Panc1 (cell line): ENCODE results near the gene CLMP. TPM values are rescaled to one million over a fixed set of nuclear protein-coding genes. Genes with fewer than 3 reads are reported as not detected.

Experiments used
- ATAC-seq: fragments of 200-7000 bp; cut with Tn5 transposase; 2 replicates; pipeline ENCODE4 v1.9.1; 2020; ENCODE audit warnings: mild to moderate bottlenecking, moderate library complexity
- BruUV-seq: library from RNA; stranded (reverse); fragments of 400-500 nt; replicated peaks from 2 replicates; lab custom pipeline; 2021; lab: Mats Ljungman, UMichigan
- CTCF ChIA-PET: fragments of 300-600 bp; sonication (Branson Sonifier 250); formaldehyde crosslinking; loops from one replicate; lab custom pipeline; 2022; ENCODE audit warnings: antibody characterized with exemption; lab: Charles Lee
- POLR2A ChIA-PET: fragments of 300-600 bp; sonication (Branson Sonifier 250); formaldehyde crosslinking; loops from one replicate; lab custom pipeline; 2022; ENCODE audit warnings: antibody characterized with exemption; lab: Charles Lee
- DNase-seq: peaks from one replicate; pipeline ENCODE4 v3.0.0-alpha.2; 2010; ENCODE audit warnings: low read depth, low spot score
- H3K27ac ChIP-seq: 2 replicates; pipeline ENCODE4 v1.5.1; 2011; ENCODE audit warnings: mild to moderate bottlenecking, low read length, inconsistent platforms
- H3K27me3 ChIP-seq: fragments of 200-500 bp; sonication (Bioruptor generic); 2 replicates; pipeline ENCODE4 v1.6.0; 2014; ENCODE audit warnings: low read length, inconsistent platforms; ENCODE audit not compliant: control insufficient read depth, insufficient read depth
- H3K36me3 ChIP-seq: fragments of 200-500 bp; sonication (Bioruptor generic); 2 replicates; pipeline ENCODE4 v1.5.1; 2014; ENCODE audit warnings: inconsistent platforms, mild to moderate bottlenecking, low read length, moderate library complexity; ENCODE audit not compliant: control insufficient read depth, insufficient read depth
- H3K4me1 ChIP-seq: 2 replicates; pipeline ENCODE4 v1.5.1; 2011; ENCODE audit warnings: inconsistent platforms, mild to moderate bottlenecking, low read length, moderate library complexity; ENCODE audit not compliant: control insufficient read depth, insufficient read depth
- H3K4me3 ChIP-seq, 2 experiments: 2 replicates each; pipeline ENCODE4 v1.5.1; 2011 to 2012; ENCODE audit warnings: low read depth in 2 of 2, low read length in 2 of 2, mild to moderate bottlenecking in 2 of 2, inconsistent platforms in 1 of 2, moderate library complexity in 1 of 2
- H3K9me3 ChIP-seq: fragments of 200-500 bp; sonication (Bioruptor generic); 2 replicates; pipeline ENCODE4 v1.5.1; 2014; ENCODE audit warnings: low read depth, mild to moderate bottlenecking, inconsistent platforms, low read length, moderate library complexity; ENCODE audit not compliant: control insufficient read depth, insufficient read depth
- CTCF ChIP-seq: fragments of 450-650 bp; IDR thresholded peaks from 2 replicates; pipeline ENCODE4 v1.5.1; 2017; ENCODE audit warnings: mild to moderate bottlenecking
- POLR2AphosphoS5 ChIP-seq: IDR thresholded peaks from 2 replicates; pipeline ENCODE4 v1.6.1; 2012; ENCODE audit warnings: mild to moderate bottlenecking, low read depth, low read length, moderate library complexity
- SIN3A ChIP-seq: IDR thresholded peaks from 2 replicates; pipeline ENCODE4 v1.6.1; 2012; ENCODE audit warnings: low read depth, mild to moderate bottlenecking, low read length, moderate library complexity, borderline replicate concordance; ENCODE audit not compliant: insufficient read depth
- TCF7L2 ChIP-seq: IDR thresholded peaks from 2 replicates; pipeline ENCODE4 v1.6.1; 2011; ENCODE audit warnings: mild to moderate bottlenecking, low read depth, low read length, inconsistent platforms
- in situ Hi-C: cut with HindIII; loops from 2 replicates; pipeline ENCODE4 v1.10.0; 2016; ENCODE audit warnings: low sequenced_read_pairs, low pct_unique_long_range_greater_than_20kb
- intact Hi-C: fragments of 100-400 bp; cut with micrococcal nuclease; formaldehyde crosslinking; loops from one replicate; pipeline ENCODE4 v1.10.0; 2022; ENCODE audit not compliant: unreplicated experiment
- total RNA-seq: library from RNA; stranded (reverse); gene quantifications from one replicate; pipeline ENCODE4 v1.2.1, GENCODE V29; 2021; ENCODE audit not compliant: unreplicated experiment

CLMP gene
- total RNA-seq, 1 experiment from 2014 or later: 1.5 TPM

DNA sequence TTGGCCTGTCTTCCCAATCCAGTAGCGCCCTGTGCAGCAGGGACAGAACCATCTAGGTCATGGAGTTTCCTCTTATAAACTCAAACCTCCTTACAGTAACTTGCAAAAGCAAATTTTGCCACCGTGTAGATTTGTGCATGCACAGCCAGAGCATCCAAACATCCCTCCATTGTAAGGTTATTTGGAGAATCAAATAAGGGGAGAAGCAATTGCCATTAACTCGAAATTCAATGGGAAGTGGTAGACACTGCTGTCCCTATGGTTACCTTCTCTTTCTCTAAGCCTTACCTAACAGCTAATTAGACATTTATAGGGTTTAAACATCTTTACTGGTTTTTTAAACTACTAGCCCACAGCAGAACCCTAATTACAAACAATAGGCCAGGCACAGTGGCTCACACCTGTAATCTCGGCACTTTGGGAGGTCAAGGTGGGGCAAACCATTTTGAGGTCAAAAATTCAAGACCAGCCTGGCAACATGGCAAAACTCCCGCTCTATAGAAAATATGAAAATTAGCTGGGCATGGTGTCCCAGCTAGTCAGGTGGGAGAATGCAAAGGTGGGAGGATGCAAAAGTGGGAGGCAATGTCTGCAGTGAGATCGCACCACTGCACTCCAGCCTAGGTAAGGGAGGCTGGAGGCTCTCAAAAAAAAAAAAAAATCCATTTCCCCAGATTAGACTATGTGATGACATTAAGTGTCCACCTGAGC lies 139.7 kb downstream of the CLMP start:
- BruUV-seq: no TSS peak
- intact Hi-C loops: loop anchor here (10.0 kb wide), 1 partner anchor 191 kb away; no protein-coding TSS in a partner anchor
- no peak overlapping the region for H3K27ac ChIP-seq
- no peaks in the 10 kb centered on the region for H3K9me3 ChIP-seq
- POLR2A ChIA-PET: interaction anchor here (0.6 kb wide), 3 partner anchors 32 to 948 kb away, joined by 5 to 13 read pairs (median 5); no protein-coding TSS in a partner anchor
- peaks cover 21% of the 10 kb centered on the region for H3K4me1 ChIP-seq
- ATAC-seq: peak; percentile 16
- no peak overlapping the region for H3K4me3 ChIP-seq
- no peak for DNase-seq
- in situ Hi-C loops: no loop called here
- H3K36me3 ChIP-seq: peaks cover 43% of the 10 kb centered on the region
- peak; percentile 47 for TF ChIP-seq POLR2AphosphoS5
- no peak for TF ChIP-seq TCF7L2
- 0 out of 2 replicates have a peak, but pooled peaks have one; percentile 43 for TF ChIP-seq SIN3A
- CTCF ChIA-PET: interaction anchor here (0.6 to 1.6 kb wide), 6 partner anchors 25 to 192 kb away, joined by 3 to 7 read pairs (median 4); no protein-coding TSS in a partner anchor
- H3K27me3 ChIP-seq: no peaks in the 10 kb centered on the region

- peaks cover 35% of the 10 kb centered on the region for H3K36me3 ChIP-seq
- in situ Hi-C loops: no loop called here
- ChIA-PET POLR2A (interaction anchor here (0.5 to 0.7 kb wide), 10 partner anchors 14 to 948 kb away, joined by 3 to 17 read pairs (median 6); no protein-coding TSS in a partner anchor), CTCF (interaction anchor here (0.5 to 1.9 kb wide), 19 partner anchors 8 to 279 kb away, joined by 3 to 15 read pairs (median 6); partner anchors contain the start of gene HSPA8)
- ATAC-seq (peak; percentile 82), DNase-seq (no peak)
- H3K27me3 ChIP-seq: no peaks in the 10 kb centered on the region
- intact Hi-C loops: loop anchor here (10.0 kb wide), 1 partner anchor 190 kb away; no protein-coding TSS in a partner anchor
- H3K4me3 ChIP-seq: no peak overlapping the region
- no TSS peak for BruUV-seq
- no peak overlapping the region for H3K27ac ChIP-seq
- no peaks in the 10 kb centered on the region for H3K9me3 ChIP-seq
- TF ChIP-seq CTCF: peak; percentile 86
- no peak for TF ChIP-seq SIN3A
- TF ChIP-seq POLR2AphosphoS5: peak; percentile 88
- peaks cover 21% of the 10 kb centered on the region for H3K4me1 ChIP-seq
Measured at GRCh38 chr11:123054301-123055065, 140.6 kb downstream of the CLMP start.

DNA sequence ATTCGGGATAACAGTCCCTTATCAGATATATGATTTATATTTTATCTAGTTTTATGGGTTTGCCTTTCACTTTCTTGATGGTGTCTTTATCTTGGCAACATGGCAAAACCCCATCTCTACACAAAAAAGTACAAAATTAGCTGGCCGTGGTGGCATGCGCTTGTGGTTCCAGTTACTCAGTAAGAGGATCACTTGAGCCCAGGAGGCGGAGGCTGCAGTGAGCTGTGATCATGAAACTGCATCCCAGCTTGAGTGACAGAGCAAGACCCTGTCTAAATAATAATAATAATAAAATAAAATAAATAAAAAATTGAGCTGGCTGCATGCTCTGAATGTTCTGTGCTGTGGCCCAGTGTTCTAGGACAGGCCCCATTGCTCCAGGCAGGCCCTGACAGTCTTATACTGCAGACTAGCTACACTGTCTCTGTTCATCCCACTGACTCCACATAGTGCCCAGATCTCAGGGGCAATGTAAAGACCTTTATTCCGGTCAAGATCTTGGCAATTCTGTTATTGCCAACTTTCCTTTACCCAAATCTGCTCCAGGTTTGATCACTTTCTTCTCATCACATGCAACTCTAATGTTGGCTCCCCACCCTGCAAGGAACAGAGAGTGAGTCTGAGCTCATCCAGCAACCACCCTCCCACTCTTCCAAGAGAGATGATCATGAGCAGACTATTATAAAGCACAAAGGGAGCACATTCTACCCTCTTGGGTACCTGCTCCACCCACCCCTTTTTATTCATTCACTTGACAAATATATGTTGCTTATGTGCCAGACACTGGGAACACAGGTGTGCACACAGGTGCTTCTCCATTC lies 141.9 kb downstream of the CLMP start:
- H3K27ac ChIP-seq: no peak overlapping the region

More for the DNA sequence above, 141.9 kb downstream of the CLMP start:
- no peaks in the 10 kb centered on the region for H3K27me3 ChIP-seq
- H3K36me3 ChIP-seq: peaks cover 21% of the 10 kb centered on the region
- DNase-seq (no peak), ATAC-seq (peak; percentile 36)
- no TSS peak for BruUV-seq
- TF ChIP-seq POLR2AphosphoS5 (peak; percentile 72), SIN3A (no peak)
- intact Hi-C loops: loop anchor here (10.0 kb wide), 1 partner anchor 188 kb away; no protein-coding TSS in a partner anchor
- CTCF ChIA-PET: interaction anchor here (0.5 to 1.9 kb wide), 8 partner anchors 19 to 427 kb away, joined by 3 to 15 read pairs (median 8); no protein-coding TSS in a partner anchor
- H3K9me3 ChIP-seq: no peaks in the 10 kb centered on the region
- H3K4me3 ChIP-seq: no peak overlapping the region
- peaks cover 13% of the 10 kb centered on the region for H3K4me1 ChIP-seq
- POLR2A ChIA-PET: interaction anchor here (0.5 to 0.6 kb wide), 4 partner anchors 8 to 272 kb away, joined by 3 to 4 read pairs (median 3); no protein-coding TSS in a partner anchor
- in situ Hi-C loops: no loop called here
